ENCODE results near the gene LRP10. TPM values are rescaled to one million over a fixed set of nuclear protein-coding genes. Genes with fewer than 3 reads are reported as not detected.

The LRP10 gene
- total and polyA plus RNA-seq, 2 donors (not counting 1 experiment from before 2014, with no cell fraction given): 99.7 to 120 TPM

DNA sequence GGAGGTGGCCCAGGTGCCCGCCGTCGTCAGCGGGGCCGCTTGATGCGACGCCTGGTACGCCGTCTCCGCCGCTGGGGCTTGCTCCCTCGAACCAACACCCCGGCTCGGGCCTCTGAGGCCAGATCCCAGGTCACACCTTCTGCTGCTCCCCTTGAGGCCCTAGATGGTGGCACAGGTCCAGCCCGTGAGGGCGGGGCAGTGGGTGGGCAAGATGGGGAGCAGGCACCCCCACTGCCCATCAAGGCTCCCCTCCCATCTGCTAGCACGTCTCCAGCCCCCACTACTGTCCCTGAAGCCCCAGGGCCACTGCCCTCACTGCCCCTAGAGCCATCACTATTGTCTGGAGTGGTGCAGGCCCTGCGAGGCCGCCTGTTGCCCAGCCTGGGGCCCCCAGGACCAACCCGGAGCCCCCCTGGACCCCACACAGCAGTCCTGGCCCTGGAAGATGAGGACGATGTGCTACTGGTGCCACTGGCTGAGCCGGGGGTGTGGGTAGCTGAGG, 5.5 kb downstream of the LRP10 start:
- CTCF ChIA-PET: interaction anchor here (1.1 to 7.9 kb wide), 3 partner anchors 23 to 42 kb away, joined by 3 to 111 read pairs (median 4); partner anchors contain the start of gene RBM23
- H3K9me3 ChIP-seq (ENCODE audit: control extremely low read depth in 1 of 3, control insufficient read depth in 2 of 3, insufficient read depth in 1 of 3, low read length in 2 of 3): no peaks in the 10 kb centered on the region
- Mint-ChIP-seq H3K4me1 (peaks cover 32% of the 10 kb centered on the region), H3K4me3 (no peak overlapping the region), H3K27ac (no peak overlapping the region), H3K9me3 (ENCODE audit: insufficient read depth) (no peaks in the 10 kb centered on the region), H3K27me3 (no peaks in the 10 kb centered on the region)
- no peak overlapping the region for H3K4me3 ChIP-seq (ENCODE audit: control extremely low read depth in 1 of 5, extremely low read depth in 1 of 5, insufficient read depth in 1 of 5, low read depth in 2 of 5, low read length in 4 of 5)
- H3K79me2 ChIP-seq (ENCODE audit: control insufficient read depth, insufficient read depth, low read length): peaks cover 40% of the 10 kb centered on the region
- H3K4me2 ChIP-seq (replicated peaks; ENCODE audit: low read depth, low read length, poor library complexity, severe bottlenecking): no peak overlapping the region
- intact Hi-C loops (cut with micrococcal nuclease): no loop called here
- H3K27ac ChIP-seq (ENCODE audit: low read length in 2 of 2): no peak overlapping the region
- H2AFZ ChIP-seq (ENCODE audit: insufficient read depth, low read depth, low read length, poor library complexity, severe bottlenecking): no peak overlapping the region
- H4K20me1 ChIP-seq (ENCODE audit: control insufficient read depth, insufficient read depth, low read length, poor library complexity, severe bottlenecking): peaks cover 47% of the 10 kb centered on the region
- POLR2A ChIA-PET: no interaction called here
- no peaks in the 10 kb centered on the region for H3K27me3 ChIP-seq (replicated peaks in 1 of 4; ENCODE audit: control extremely low read depth in 1 of 4, control insufficient read depth in 3 of 4, insufficient read depth in 4 of 4, low read length in 3 of 4)
- peaks cover 9 to 19% of the 10 kb centered on the region in 2 donors for H3K4me1 ChIP-seq (ENCODE audit: control insufficient read depth in 2 of 2, insufficient read depth in 2 of 2, low read length in 2 of 2)
- no peak overlapping the region for H3K9ac ChIP-seq (ENCODE audit: low read length)
- WGBS (ENCODE audit: insufficient coverage): 97% methylated on average over 20 of the region's 22 CpGs
- ATAC-seq (ENCODE audit: low read depth): no peak
- H3K36me3 ChIP-seq (replicated peaks in 1 of 2; ENCODE audit: control extremely low read depth in 1 of 2, control insufficient read depth in 1 of 2, extremely low read depth in 1 of 2, insufficient read depth in 2 of 2, low read length in 1 of 2): peaks cover 2 to 69% of the 10 kb centered on the region in 2 experiments
- TF ChIP-seq EZH2 (IDR thresholded peaks at IDR 0.05; ENCODE audit: borderline replicate concordance, insufficient read depth, low read depth, low read length, poor library complexity, severe bottlenecking): no peak
- TF ChIP-seq, protein P1, sequence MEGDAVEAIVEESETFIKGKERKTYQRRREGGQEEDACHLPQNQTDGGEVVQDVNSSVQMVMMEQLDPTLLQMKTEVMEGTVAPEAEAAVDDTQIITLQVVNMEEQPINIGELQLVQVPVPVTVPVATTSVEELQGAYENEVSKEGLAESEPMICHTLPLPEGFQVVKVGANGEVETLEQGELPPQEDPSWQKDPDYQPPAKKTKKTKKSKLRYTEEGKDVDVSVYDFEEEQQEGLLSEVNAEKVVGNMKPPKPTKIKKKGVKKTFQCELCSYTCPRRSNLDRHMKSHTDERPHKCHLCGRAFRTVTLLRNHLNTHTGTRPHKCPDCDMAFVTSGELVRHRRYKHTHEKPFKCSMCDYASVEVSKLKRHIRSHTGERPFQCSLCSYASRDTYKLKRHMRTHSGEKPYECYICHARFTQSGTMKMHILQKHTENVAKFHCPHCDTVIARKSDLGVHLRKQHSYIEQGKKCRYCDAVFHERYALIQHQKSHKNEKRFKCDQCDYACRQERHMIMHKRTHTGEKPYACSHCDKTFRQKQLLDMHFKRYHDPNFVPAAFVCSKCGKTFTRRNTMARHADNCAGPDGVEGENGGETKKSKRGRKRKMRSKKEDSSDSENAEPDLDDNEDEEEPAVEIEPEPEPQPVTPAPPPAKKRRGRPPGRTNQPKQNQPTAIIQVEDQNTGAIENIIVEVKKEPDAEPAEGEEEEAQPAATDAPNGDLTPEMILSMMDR (IDR thresholded peaks at IDR 0.05): no peak
- no peak for DNase-seq
